NCI-H1694 (cell line): ENCODE measurements around the gene RAB3A.
A peak's percentile ranks its signal among the peaks of the same experiment; 100 is the strongest.
"Not testable (repeated sequence)": the region's sequence is repeated elsewhere in the genome, so short reads cannot be mapped to it uniquely, and the experiment has no call there.

Experiments used
- DNase-seq: peaks from one replicate; lab custom pipeline; 2025; lab: John Stamatoyannopoulos, UW

The RAB3A gene

GRCh38 chr19:18168673-18169381 is 35.0 kb downstream of the RAB3A start:
- DNase-seq, result no peak

GRCh38 chr19:18167975-18168645 is 35.7 kb downstream of the RAB3A start:
- no peak for DNase-seq

- no peak for DNase-seq
Observed at GRCh38 chr19:18167011-18167410, 36.8 kb downstream of the RAB3A start.

- no peak for DNase-seq
Observed at GRCh38 chr19:18165794-18166544, 37.9 kb downstream of the RAB3A start.

- no peak for DNase-seq
Observed at GRCh38 chr19:18164072-18164471, 39.8 kb downstream of the RAB3A start.

- DNase-seq, result no peak
Observed at GRCh38 chr19:18161636-18162002, 42.2 kb downstream of the RAB3A start.

GRCh38 chr19:18160971-18161635 is 42.7 kb downstream of the RAB3A start:
- DNase-seq, result no peak

- no peak for DNase-seq
Observed at GRCh38 chr19:18160493-18160970, 43.3 kb downstream of the RAB3A start.

GRCh38 chr19:18159810-18160209 is 44.0 kb downstream of the RAB3A start:
- DNase-seq, result no peak

GRCh38 chr19:18159059-18159616 is 44.7 kb downstream of the RAB3A start:
- not testable (repeated sequence) for DNase-seq

GRCh38 chr19:18158467-18158866 is 45.4 kb downstream of the RAB3A start:
- DNase-seq, result no peak

GRCh38 chr19:18157465-18158063 is 46.3 kb downstream of the RAB3A start:
- peak; percentile 93 for DNase-seq

- DNase-seq, result peak; percentile 92
Observed at GRCh38 chr19:18156841-18157464, 46.9 kb downstream of the RAB3A start.

GRCh38 chr19:18156268-18156667 is 47.6 kb downstream of the RAB3A start:
- no peak for DNase-seq

GRCh38 chr19:18155095-18156087 is 48.5 kb downstream of the RAB3A start:
- DNase-seq, result no peak

GRCh38 chr19:18153556-18154134 is 50.2 kb downstream of the RAB3A start:
- no peak for DNase-seq

- DNase-seq, result peak; percentile 99
Observed at GRCh38 chr19:18152817-18153555, 50.9 kb downstream of the RAB3A start, which contains the start of gene PIK3R2. PIK3R2 (plus strand) TSS chr19:18153163; CDS start chr19:18155880, 2,717 bp downstream.

GRCh38 chr19:18152442-18152816 is 51.4 kb downstream of the RAB3A start:
- peak; percentile 97 for DNase-seq
